ENCODE data around the gene SLC25A38. TPM values are rescaled to one million over a fixed set of nuclear protein-coding genes. Genes with fewer than 3 reads are reported as not detected.

Gene SLC25A38
- total and polyA plus RNA-seq, 10 of the 15 experiments (the other 5 are each of a cell fraction or from before 2014, with no cell fraction given): 15.2 to 55.2 (median 39.2) TPM

GRCh38 chr3:39372833-39373232 is 10.3 kb upstream of the SLC25A38 start:
- ChIA-PET CTCF (interaction anchor here (0.7 to 2.9 kb wide), 6 partner anchors 10 to 184 kb away, joined by 3 to 18 read pairs (median 4); no protein-coding TSS in a partner anchor), RAD21 (ENCODE audit: unreplicated experiment) (interaction anchor here (1.1 to 9.6 kb wide), 2 partner anchors 25 to 81 kb away, joined by 4 to 232 read pairs; no protein-coding TSS in a partner anchor), SMC1A (ENCODE audit: uncharacterized antibody, unreplicated experiment) (interaction anchor here (1.1 to 3.2 kb wide), 3 partner anchors 16 to 183 kb away, joined by 4 to 13 read pairs (median 4); no protein-coding TSS in a partner anchor), POLR2A (no interaction called here)
- no peak overlapping the region for H2AFZ ChIP-seq (ENCODE audit: control insufficient read depth, low read depth, low read length)
- no peaks in the 10 kb centered on the region for H4K20me1 ChIP-seq (ENCODE audit: control insufficient read depth, insufficient read depth)
- no peak for FAIRE-seq
- no peak overlapping the region for H3K4me3 ChIP-seq
- peaks cover 12% of the 10 kb centered on the region for H3K4me1 ChIP-seq (ENCODE audit: control insufficient read depth, insufficient read depth, low read length)
- H3K27ac ChIP-seq (ENCODE audit: control insufficient read depth, insufficient read depth): no peak overlapping the region
- no peak for DNase-seq (ENCODE audit: low read depth, low spot score)
- intact Hi-C loops (cut with micrococcal nuclease; ENCODE audit: unreplicated experiment) (no loop called here), in situ Hi-C loops (cut with MboI) (no loop called here)
- no peak for ATAC-seq
- no peak overlapping the region for H3K9ac ChIP-seq (ENCODE audit: control insufficient read depth, insufficient read depth, low read length)
- no peaks in the 10 kb centered on the region for H3K27me3 ChIP-seq (replicated peaks in 1 of 2; ENCODE audit: control insufficient read depth in 2 of 2, insufficient read depth in 2 of 2, low read length in 1 of 2)
- H3K36me3 ChIP-seq (ENCODE audit: control insufficient read depth in 2 of 2, insufficient read depth in 2 of 2, low read length in 1 of 2): no peaks in the 10 kb centered on the region
- no peaks in the 10 kb centered on the region; the same call in 2 of the 3 replicates for H3K9me3 ChIP-seq (replicated peaks; ENCODE audit: control insufficient read depth, insufficient read depth, low read length)
- H3K79me2 ChIP-seq (ENCODE audit: control insufficient read depth, insufficient read depth, low read length): no peaks in the 10 kb centered on the region
- BruUV-seq (replicated peaks): no TSS peak
- no peak overlapping the region for H3K4me2 ChIP-seq (ENCODE audit: control insufficient read depth, insufficient read depth)
- TF ChIP-seq FOXM1 (IDR thresholded peaks at IDR 0.05; ENCODE audit: low read depth, low read length): no peak
- 0 out of 2 replicates have a peak, but pooled peaks have one; percentile 9 for TF ChIP-seq JUNB (IDR thresholded peaks at IDR 0.05)

GRCh38 chr3:39376959-39377634 is 6.1 kb upstream of the SLC25A38 start:
- intact Hi-C loops (cut with micrococcal nuclease; ENCODE audit: unreplicated experiment): loop anchor here (5.0 kb wide), 1 partner anchor 170 kb away; no protein-coding TSS in a partner anchor
- Histone ChIP-seq H4K20me1 (ENCODE audit: control insufficient read depth, insufficient read depth) (no peaks in the 10 kb centered on the region), H3K27me3 (replicated peaks in 1 of 2; ENCODE audit: control insufficient read depth in 2 of 2, insufficient read depth in 2 of 2, low read length in 1 of 2) (no peaks in the 10 kb centered on the region), H3K9ac (ENCODE audit: control insufficient read depth, insufficient read depth, low read length) (no peak overlapping the region; the same call in 1 of the 2 replicates), H3K79me2 (ENCODE audit: control insufficient read depth, insufficient read depth, low read length) (no peaks in the 10 kb centered on the region), H2AFZ (ENCODE audit: control insufficient read depth, low read depth, low read length) (peak overlapping the region; percentile 65), H3K4me1 (ENCODE audit: control insufficient read depth, insufficient read depth, low read length) (peaks cover 14% of the 10 kb centered on the region), H3K27ac (ENCODE audit: control insufficient read depth, insufficient read depth) (peak overlapping the region; percentile 37; the same call in 1 of the 2 replicates), H3K9me3 (replicated peaks; ENCODE audit: control insufficient read depth, insufficient read depth, low read length) (no peaks in the 10 kb centered on the region), H3K4me3 (no peak overlapping the region), H3K36me3 (ENCODE audit: control insufficient read depth in 2 of 2, insufficient read depth in 2 of 2, low read length in 1 of 2) (no peaks in the 10 kb centered on the region), H3K4me2 (ENCODE audit: control insufficient read depth, insufficient read depth) (peak overlapping the region; percentile 44)
- WGBS (ENCODE audit: insufficient coverage, insufficient replicate concordance, low lambda C conversion rate, missing lambda C conversion rate): 2% methylated on average over 5 of the region's 5 CpGs
- ChIA-PET CTCF (interaction anchor here (0.7 to 7.2 kb wide), 12 partner anchors 9 to 731 kb away, joined by 3 to 323 read pairs (median 6); partner anchors contain the start of gene XIRP1), SMC1A (ENCODE audit: uncharacterized antibody, unreplicated experiment) (interaction anchor here (0.5 to 7.4 kb wide), 14 partner anchors 14 to 199 kb away, joined by 3 to 234 read pairs (median 4); partner anchors contain the start of gene XIRP1), RAD21 (ENCODE audit: unreplicated experiment) (interaction anchor here (1.0 to 9.6 kb wide), 7 partner anchors 16 to 186 kb away, joined by 4 to 232 read pairs (median 5); partner anchors contain the start of genes CCR8 and XIRP1), POLR2A (interaction anchor here (0.6 to 1.8 kb wide), 8 partner anchors 30 to 89 kb away, joined by 3 to 7 read pairs (median 4); partner anchors contain the start of gene CCR8)
- no TSS peak for BruUV-seq (replicated peaks)
- no peak for DNase-seq (ENCODE audit: low read depth, low spot score)
- peak; percentile 66 for ATAC-seq
- in situ Hi-C loops (cut with MboI): no loop called here
- TF ChIP-seq EED (IDR thresholded peaks at IDR 0.05; ENCODE audit: low read depth) (no peak; the same call in 1 of the 2 replicates), IRF4 (IDR thresholded peaks at IDR 0.05; ENCODE audit: low read depth, low read length) (0 out of 2 replicates have a peak, but pooled peaks have one; percentile 13), ZSCAN29 (IDR thresholded peaks at IDR 0.05) (no peak), ELK1 (IDR thresholded peaks at IDR 0.05; ENCODE audit: low read depth, low read length) (no peak), JUNB (IDR thresholded peaks at IDR 0.05) (peak; percentile 83), ETV6 (conservative IDR thresholded peaks at IDR 0.05 in 1 of 2, IDR thresholded peaks at IDR 0.05 in 1 of 2; ENCODE audit: borderline replicate concordance in 1 of 2, low read depth in 1 of 2) (peak in 1 of 2 experiments; percentile 24; a peak in 1 of 4 replicates), CREM (IDR thresholded peaks at IDR 0.05; ENCODE audit: low read depth) (peak; percentile 19; the same call in 1 of the 2 replicates), NFYA (IDR thresholded peaks at IDR 0.05; ENCODE audit: borderline replicate concordance, low read depth, low read length) (no peak), MTA3 (IDR thresholded peaks at IDR 0.05; ENCODE audit: borderline replicate concordance, low read length) (no peak), SUPT20H (IDR thresholded peaks at IDR 0.05; ENCODE audit: borderline replicate concordance, control insufficient read depth, low read depth, low read length) (no peak)
- no peak for FAIRE-seq
